NCI-H1694 treated with DMSO at 0.1 percent for 48 hours (cell line): ENCODE data around the gene SLC25A22.

Experiments used
- DNase-seq: peaks from one replicate; lab custom pipeline; 2025; lab: John Stamatoyannopoulos, UW

The SLC25A22 gene

GRCh38 chr11:833849-834311 is 35.8 kb upstream of the SLC25A22 start:
- DNase-seq, result no peak

- no peak for DNase-seq
Observed at GRCh38 chr11:833114-833791, 35.2 kb upstream of the SLC25A22 start.

- DNase-seq, result peak; percentile 28
Observed at GRCh38 chr11:832529-833113, 34.5 kb upstream of the SLC25A22 start, which contains the start of gene CD151. Gene CD151 (plus strand): TSS chr11:832952. CDS start chr11:836070, 3,118 bp downstream.

- DNase-seq, result no peak
Observed at GRCh38 chr11:831961-832528, 34.0 kb upstream of the SLC25A22 start.

GRCh38 chr11:831118-831864 is 33.2 kb upstream of the SLC25A22 start:
- no peak for DNase-seq

- DNase-seq, result peak; percentile 50
Observed at GRCh38 chr11:830295-831117, 32.4 kb upstream of the SLC25A22 start.

- DNase-seq, result no peak
Observed at GRCh38 chr11:829847-830294, 31.8 kb upstream of the SLC25A22 start.

- DNase-seq, result no peak
Observed at GRCh38 chr11:829176-829846, 31.2 kb upstream of the SLC25A22 start.

GRCh38 chr11:828506-829175 is 30.6 kb upstream of the SLC25A22 start:
- no peak for DNase-seq

- no peak for DNase-seq
Observed at GRCh38 chr11:827897-828192, 29.8 kb upstream of the SLC25A22 start, which contains the start of gene CRACR2B. Gene CRACR2B (plus strand): TSS chr11:827919. CDS start chr11:828608, 689 bp downstream.

GRCh38 chr11:827146-827896 is 29.2 kb upstream of the SLC25A22 start:
- DNase-seq, result no peak

- DNase-seq, result no peak
Observed at GRCh38 chr11:826836-827145, 28.7 kb upstream of the SLC25A22 start.

GRCh38 chr11:826227-826621 is 28.1 kb upstream of the SLC25A22 start:
- DNase-seq, result no peak

- DNase-seq, result no peak
Observed at GRCh38 chr11:825366-826226, 27.5 kb upstream of the SLC25A22 start.

- no peak for DNase-seq
Observed at GRCh38 chr11:824942-825341, 26.9 kb upstream of the SLC25A22 start.

GRCh38 chr11:824292-824880 is 26.3 kb upstream of the SLC25A22 start:
- no peak for DNase-seq

- DNase-seq, result no peak
Observed at GRCh38 chr11:823441-824291, 25.6 kb upstream of the SLC25A22 start.
